Breast epithelium (tissue), 3 donors: ENCODE results near the gene NR5A2.

Source experiments
- POLR2A ChIP-seq: fragments of 450-650 bp; IDR thresholded peaks from one replicate; pipeline ENCODE4 v1.6.1; 2016; ENCODE audit warnings: antibody characterized with exemption, mild to moderate bottlenecking, moderate library complexity
- POLR2AphosphoS5 ChIP-seq, 3 donors: sonication (generic); formaldehyde crosslinking; IDR thresholded peaks; one replicate each; pipeline ENCODE4 v1.6.1; 2017; ENCODE audit warnings: antibody characterized with exemption in 3 of 3
- TF ChIP-seq, protein P1 (sequence below), 3 donors: fragments of 450-650 bp; IDR thresholded peaks; one replicate each; pipeline ENCODE4 v1.5.1; 2016 to 2017; ENCODE audit warnings: antibody characterized with exemption in 3 of 3, mild to moderate bottlenecking in 3 of 3, moderate library complexity in 3 of 3

DNA sequence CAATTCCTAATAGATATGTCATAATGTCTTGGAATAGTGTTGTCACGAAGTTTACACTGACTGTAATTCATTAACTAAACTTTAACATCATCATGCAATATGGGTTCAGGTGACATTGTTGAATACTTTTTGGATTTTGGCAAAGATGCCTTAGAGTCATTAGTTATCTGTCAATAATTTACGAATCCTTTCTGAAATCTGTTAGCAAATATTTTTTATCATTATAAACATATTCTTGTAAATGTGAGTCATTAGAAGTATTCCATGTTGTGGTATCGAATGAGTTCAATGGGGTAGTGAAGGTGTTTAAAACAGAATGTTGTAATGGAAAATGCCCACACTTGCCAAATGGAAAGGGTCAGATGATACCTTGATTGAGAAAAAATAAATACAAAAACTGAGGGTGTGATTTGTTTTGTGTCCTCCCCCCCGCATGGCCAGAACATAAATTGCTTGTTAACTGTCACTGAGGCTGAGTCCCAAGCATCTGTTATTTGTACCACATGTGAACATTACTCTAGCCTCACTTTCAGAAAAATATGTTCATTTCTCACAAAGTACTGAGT, 5.2 kb upstream of the NR5A2 start:
- TF ChIP-seq, protein P1, sequence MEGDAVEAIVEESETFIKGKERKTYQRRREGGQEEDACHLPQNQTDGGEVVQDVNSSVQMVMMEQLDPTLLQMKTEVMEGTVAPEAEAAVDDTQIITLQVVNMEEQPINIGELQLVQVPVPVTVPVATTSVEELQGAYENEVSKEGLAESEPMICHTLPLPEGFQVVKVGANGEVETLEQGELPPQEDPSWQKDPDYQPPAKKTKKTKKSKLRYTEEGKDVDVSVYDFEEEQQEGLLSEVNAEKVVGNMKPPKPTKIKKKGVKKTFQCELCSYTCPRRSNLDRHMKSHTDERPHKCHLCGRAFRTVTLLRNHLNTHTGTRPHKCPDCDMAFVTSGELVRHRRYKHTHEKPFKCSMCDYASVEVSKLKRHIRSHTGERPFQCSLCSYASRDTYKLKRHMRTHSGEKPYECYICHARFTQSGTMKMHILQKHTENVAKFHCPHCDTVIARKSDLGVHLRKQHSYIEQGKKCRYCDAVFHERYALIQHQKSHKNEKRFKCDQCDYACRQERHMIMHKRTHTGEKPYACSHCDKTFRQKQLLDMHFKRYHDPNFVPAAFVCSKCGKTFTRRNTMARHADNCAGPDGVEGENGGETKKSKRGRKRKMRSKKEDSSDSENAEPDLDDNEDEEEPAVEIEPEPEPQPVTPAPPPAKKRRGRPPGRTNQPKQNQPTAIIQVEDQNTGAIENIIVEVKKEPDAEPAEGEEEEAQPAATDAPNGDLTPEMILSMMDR (IDR thresholded peaks at IDR 0.05), result no peak
- TF ChIP-seq POLR2A (no peak), POLR2AphosphoS5 (IDR thresholded peaks at IDR 0.05) (no peak)
